Adrenal gland (tissue), 5 donors: ENCODE results near the gene HEATR9.

Experiments
- POLR2A ChIP-seq, 2 donors: fragments of 450-650 bp; IDR thresholded peaks; one replicate each; pipeline ENCODE4 v1.6.1; 2017; ENCODE audit warnings: antibody characterized with exemption in 2 of 2, mild to moderate bottlenecking in 2 of 2, moderate library complexity in 1 of 2
- TF ChIP-seq, protein P1 (sequence below), 6 experiments: fragments of 450-650 bp in 4 of 6; fragments of 200-600 bp in 2 of 6; sonication (generic) in 1 of 6; IDR thresholded peaks; 1 replicate in 5 of 6; 2 replicates in 1 of 6; pipeline versions ENCODE4 v1.5.1 to v1.8.0; 2016 to 2021; ENCODE audit warnings: antibody characterized with exemption in 6 of 6, mild to moderate bottlenecking in 2 of 6, moderate library complexity in 1 of 6
- donor health status: DM: no; HTN: no; CAD: no.

DNA sequence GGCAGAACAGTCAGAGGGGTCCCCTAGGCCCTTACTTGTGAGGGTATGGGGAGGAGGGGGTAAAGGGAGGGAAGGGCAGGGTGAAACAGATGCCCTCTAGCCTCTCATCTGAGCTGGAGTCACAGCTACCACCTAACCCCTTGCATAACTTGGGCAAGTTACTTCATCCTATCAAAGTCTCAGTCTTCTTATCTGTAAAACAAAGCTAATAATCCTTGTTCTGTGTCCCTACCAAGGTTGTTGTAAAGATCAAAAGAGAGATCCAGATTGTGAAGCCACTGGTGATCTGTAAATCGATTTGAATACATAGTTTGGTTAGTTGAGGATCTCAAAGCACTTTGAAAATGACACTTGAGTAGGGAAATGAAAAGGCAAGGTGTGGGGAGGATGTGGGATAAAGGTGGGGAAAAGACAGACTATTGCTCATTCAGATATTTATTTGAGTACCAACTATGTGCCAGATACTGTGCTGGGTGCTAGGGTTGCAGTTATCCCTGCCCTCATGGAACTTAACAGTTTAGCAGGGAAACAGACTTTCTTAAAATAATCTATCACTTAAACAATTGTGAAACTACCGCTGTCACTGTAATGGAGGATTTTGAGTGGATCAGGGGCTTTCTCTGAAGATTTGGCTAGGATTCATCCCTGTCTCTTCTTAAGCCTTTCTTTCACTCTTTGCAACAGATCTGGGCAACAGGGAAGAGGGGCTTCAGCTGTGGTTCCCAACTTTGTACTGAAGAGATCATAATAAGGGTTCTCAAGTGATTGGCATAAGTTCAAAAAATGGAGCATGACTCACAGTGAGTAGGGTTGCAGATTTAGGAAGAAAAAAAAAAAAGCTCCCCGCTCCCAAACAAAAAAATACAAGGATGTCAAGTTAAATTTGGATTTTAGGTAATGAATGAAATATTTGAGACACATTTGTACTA lies 3.0 kb downstream of the HEATR9 start:
- TF ChIP-seq, protein P1, sequence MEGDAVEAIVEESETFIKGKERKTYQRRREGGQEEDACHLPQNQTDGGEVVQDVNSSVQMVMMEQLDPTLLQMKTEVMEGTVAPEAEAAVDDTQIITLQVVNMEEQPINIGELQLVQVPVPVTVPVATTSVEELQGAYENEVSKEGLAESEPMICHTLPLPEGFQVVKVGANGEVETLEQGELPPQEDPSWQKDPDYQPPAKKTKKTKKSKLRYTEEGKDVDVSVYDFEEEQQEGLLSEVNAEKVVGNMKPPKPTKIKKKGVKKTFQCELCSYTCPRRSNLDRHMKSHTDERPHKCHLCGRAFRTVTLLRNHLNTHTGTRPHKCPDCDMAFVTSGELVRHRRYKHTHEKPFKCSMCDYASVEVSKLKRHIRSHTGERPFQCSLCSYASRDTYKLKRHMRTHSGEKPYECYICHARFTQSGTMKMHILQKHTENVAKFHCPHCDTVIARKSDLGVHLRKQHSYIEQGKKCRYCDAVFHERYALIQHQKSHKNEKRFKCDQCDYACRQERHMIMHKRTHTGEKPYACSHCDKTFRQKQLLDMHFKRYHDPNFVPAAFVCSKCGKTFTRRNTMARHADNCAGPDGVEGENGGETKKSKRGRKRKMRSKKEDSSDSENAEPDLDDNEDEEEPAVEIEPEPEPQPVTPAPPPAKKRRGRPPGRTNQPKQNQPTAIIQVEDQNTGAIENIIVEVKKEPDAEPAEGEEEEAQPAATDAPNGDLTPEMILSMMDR (IDR thresholded peaks at IDR 0.05), result no peak
- no peak for TF ChIP-seq POLR2A (IDR thresholded peaks at IDR 0.05)
